WTC11 (cell line): ENCODE data around the gene ATXN2L. TPM values are rescaled to one million over a fixed set of nuclear protein-coding genes. Genes with fewer than 3 reads are reported as not detected.

Experiments
- ATAC-seq: fragments of 200-7000 bp; cut with Tn5 transposase; 2 replicates; pipeline ENCODE4 v1.10.0; 2021; ENCODE audit warnings: mild to moderate bottlenecking, moderate library complexity
- CTCF ChIA-PET: fragments of 300-600 bp; sonication (Branson Sonifier 250); formaldehyde crosslinking; loops from one replicate; lab custom pipeline; 2021; ENCODE audit warnings: antibody characterized with exemption; lab: Charles Lee
- POLR2A ChIA-PET: fragments of 350-600 bp; sonication (Branson Sonifier 250); formaldehyde crosslinking; loops from one replicate; lab custom pipeline; 2021; ENCODE audit warnings: antibody characterized with exemption; lab: Charles Lee
- DNase-seq: peaks from one replicate; pipeline ENCODE4 v3.0.0; 2021; ENCODE audit warnings: low spot score
- H3K27ac Mint-ChIP-seq: 2 replicates; pipeline ENCODE4 v1.8.0; 2021; ENCODE audit warnings: mixed read lengths
- H3K27me3 Mint-ChIP-seq: 2 replicates; pipeline ENCODE4 v1.8.0; 2021; ENCODE audit warnings: low read depth, mild to moderate bottlenecking, moderate library complexity, mixed read lengths
- H3K36me3 Mint-ChIP-seq: 2 replicates; pipeline ENCODE4 v1.8.0; 2021; ENCODE audit warnings: mixed read lengths
- H3K4me1 Mint-ChIP-seq: 2 replicates; pipeline ENCODE4 v1.8.0; 2022; ENCODE audit warnings: mixed read lengths
- H3K4me3 Mint-ChIP-seq: 2 replicates; pipeline ENCODE4 v1.8.0; 2021; ENCODE audit warnings: mild to moderate bottlenecking, moderate library complexity, mixed read lengths
- H3K9me3 Mint-ChIP-seq: 2 replicates; pipeline ENCODE4 v1.8.0; 2021; ENCODE audit warnings: mixed read lengths
- ATF6 ChIP-seq: sonication (generic); formaldehyde crosslinking; IDR thresholded peaks from 2 replicates; pipeline ENCODE4 v1.8.1; 2023; ENCODE audit warnings: mild to moderate bottlenecking, missing genetic modification reagents
- CREB1 ChIP-seq: sonication (generic); formaldehyde crosslinking; IDR thresholded peaks from 2 replicates; pipeline ENCODE4 v1.8.0; 2023; ENCODE audit warnings: mild to moderate bottlenecking, missing genetic modification reagents
- ELF4 ChIP-seq: sonication (generic); formaldehyde crosslinking; IDR thresholded peaks from 2 replicates; pipeline ENCODE4 v1.8.1; 2022; ENCODE audit warnings: low read depth, mild to moderate bottlenecking, moderate library complexity, missing genetic modification reagents
- ESRRA ChIP-seq: sonication (generic); formaldehyde crosslinking; IDR thresholded peaks from 2 replicates; pipeline ENCODE4 v1.8.1; 2022; ENCODE audit warnings: mild to moderate bottlenecking, missing genetic modification reagents, borderline replicate concordance
- FOXP4 ChIP-seq: sonication (generic); formaldehyde crosslinking; IDR thresholded peaks from 2 replicates; pipeline ENCODE4 v1.8.0; 2022; ENCODE audit warnings: mild to moderate bottlenecking, missing genetic modification reagents
- HMGXB4 ChIP-seq: sonication (generic); formaldehyde crosslinking; IDR thresholded peaks from 2 replicates; pipeline ENCODE4 v1.8.1; 2023; ENCODE audit warnings: mild to moderate bottlenecking, moderate library complexity, missing genetic modification reagents
- NR2C2 ChIP-seq: sonication (generic); formaldehyde crosslinking; IDR thresholded peaks from 2 replicates; pipeline ENCODE4 v1.8.0; 2022; ENCODE audit warnings: mild to moderate bottlenecking, missing genetic modification reagents
- PRDM15 ChIP-seq: sonication (generic); formaldehyde crosslinking; IDR thresholded peaks from 2 replicates; pipeline ENCODE4 v1.8.0; 2022; ENCODE audit warnings: missing genetic modification reagents
- TEAD1 ChIP-seq: sonication (generic); formaldehyde crosslinking; IDR thresholded peaks from 2 replicates; pipeline ENCODE4 v1.8.0; 2022; ENCODE audit warnings: mild to moderate bottlenecking, missing genetic modification reagents
- TP53 ChIP-seq: sonication (generic); formaldehyde crosslinking; IDR thresholded peaks from 2 replicates; pipeline ENCODE4 v1.8.1; 2023; ENCODE audit warnings: mild to moderate bottlenecking, missing genetic modification reagents
- ZNF263 ChIP-seq: sonication (generic); formaldehyde crosslinking; IDR thresholded peaks from 2 replicates; pipeline ENCODE4 v1.8.1; 2022; ENCODE audit warnings: low read depth, mild to moderate bottlenecking, moderate library complexity, missing genetic modification reagents
- ZNF317 ChIP-seq: sonication (generic); formaldehyde crosslinking; IDR thresholded peaks from 2 replicates; pipeline ENCODE4 v1.8.1; 2023; ENCODE audit warnings: low read depth, mild to moderate bottlenecking, moderate library complexity, missing genetic modification reagents, borderline replicate concordance
- ZNF416 ChIP-seq: fragments of 250-450 bp; sonication (Bioruptor Pico); IDR thresholded peaks from 2 replicates; pipeline ENCODE4 v1.9.0; 2021; ENCODE audit warnings: mild to moderate bottlenecking, inconsistent platforms
- total RNA-seq: library from RNA; stranded (reverse); gene quantifications from 3 replicates; pipeline ENCODE4 v1.2.3, GENCODE V29; 2021

Gene ATXN2L
- total RNA-seq, 1 experiment from 2014 or later = 243 TPM

- H3K27me3 Mint-ChIP-seq = no peaks in the 10 kb centered on the region
- H3K27ac Mint-ChIP-seq = no peak overlapping the region
- H3K36me3 Mint-ChIP-seq = peaks cover 46% of the 10 kb centered on the region
- peaks cover 31% of the 10 kb centered on the region for H3K4me1 Mint-ChIP-seq
- peak; percentile 48; the same call in 1 of the 2 replicates for TF ChIP-seq ESRRA
- no peak for TF ChIP-seq PRDM15 (CRISPR knock-in tag)
- TF ChIP-seq HMGXB4 (CRISPR knock-in tag) = peak; percentile 78; the same call in 1 of the 2 replicates
- no peak for TF ChIP-seq CREB1 (CRISPR knock-in tag)
- no peak; the same call in none of the 2 replicates for TF ChIP-seq ZNF263 (CRISPR knock-in tag)
- TF ChIP-seq FOXP4 (CRISPR knock-in tag) = peak; percentile 68
- TF ChIP-seq TP53 = peak; percentile 60; the same call in 1 of the 2 replicates
- TF ChIP-seq ZNF416 = no peak
- 0 out of 2 replicates have a peak, but pooled peaks have one; percentile 88 for TF ChIP-seq ELF4 (CRISPR knock-in tag)
- TF ChIP-seq ZNF317 (CRISPR knock-in tag) = 0 out of 2 replicates have a peak, but pooled peaks have one; percentile 28
- ChIA-PET CTCF (interaction anchor here (0.8 to 2.1 kb wide), 3 partner anchors 23 to 326 kb away, joined by 3 to 8 read pairs (median 6); no protein-coding TSS in a partner anchor), POLR2A (interaction anchor here (0.6 to 1.0 kb wide), 4 partner anchors 22 to 42 kb away, joined by 3 to 5 read pairs (median 4); partner anchors contain the start of genes SH2B1 and TUFM)
- peak overlapping the region; percentile 98 for H3K4me3 Mint-ChIP-seq
- no peaks in the 10 kb centered on the region for H3K9me3 Mint-ChIP-seq
- ATAC-seq = no peak
- DNase-seq = peak; percentile 32
Observed at GRCh38 chr16:28823291-28823872, 583 bp downstream of the ATXN2L start.

GRCh38 chr16:28823873-28824716 is 1.3 kb downstream of the ATXN2L start:
- ChIA-PET POLR2A (interaction anchor here (0.8 to 1.0 kb wide), 3 partner anchors 21 to 39 kb away, joined by 3 to 4 read pairs (median 3); partner anchors contain the start of genes SH2B1 and TUFM), CTCF (interaction anchor here (0.8 kb wide), 1 partner anchor 326 kb away, joined by 6 read pairs; no protein-coding TSS in a partner anchor)
- peak overlapping the region; percentile 98 for H3K27ac Mint-ChIP-seq
- H3K4me1 Mint-ChIP-seq = peaks cover 31% of the 10 kb centered on the region
- no peaks in the 10 kb centered on the region for H3K27me3 Mint-ChIP-seq
- H3K36me3 Mint-ChIP-seq = peaks cover 52% of the 10 kb centered on the region
- H3K9me3 Mint-ChIP-seq = no peaks in the 10 kb centered on the region
- peak overlapping the region; percentile 98 for H3K4me3 Mint-ChIP-seq
- peak; percentile 98 for DNase-seq
- ATAC-seq = peak; percentile 94
- peak; percentile 81 for TF ChIP-seq TEAD1 (CRISPR knock-in tag)
- no peak for TF ChIP-seq NR2C2 (CRISPR knock-in tag)
- no peak for TF ChIP-seq FOXP4 (CRISPR knock-in tag)
- no peak for TF ChIP-seq PRDM15 (CRISPR knock-in tag)
- no peak for TF ChIP-seq ATF6 (CRISPR knock-in tag)
